Measurements from ENCODE around the gene HUNK.
"Not testable (repeated sequence)": the region's sequence is repeated elsewhere in the genome, so short reads cannot be mapped to it uniquely, and the experiment has no call there.

HUNK gene

DNA sequence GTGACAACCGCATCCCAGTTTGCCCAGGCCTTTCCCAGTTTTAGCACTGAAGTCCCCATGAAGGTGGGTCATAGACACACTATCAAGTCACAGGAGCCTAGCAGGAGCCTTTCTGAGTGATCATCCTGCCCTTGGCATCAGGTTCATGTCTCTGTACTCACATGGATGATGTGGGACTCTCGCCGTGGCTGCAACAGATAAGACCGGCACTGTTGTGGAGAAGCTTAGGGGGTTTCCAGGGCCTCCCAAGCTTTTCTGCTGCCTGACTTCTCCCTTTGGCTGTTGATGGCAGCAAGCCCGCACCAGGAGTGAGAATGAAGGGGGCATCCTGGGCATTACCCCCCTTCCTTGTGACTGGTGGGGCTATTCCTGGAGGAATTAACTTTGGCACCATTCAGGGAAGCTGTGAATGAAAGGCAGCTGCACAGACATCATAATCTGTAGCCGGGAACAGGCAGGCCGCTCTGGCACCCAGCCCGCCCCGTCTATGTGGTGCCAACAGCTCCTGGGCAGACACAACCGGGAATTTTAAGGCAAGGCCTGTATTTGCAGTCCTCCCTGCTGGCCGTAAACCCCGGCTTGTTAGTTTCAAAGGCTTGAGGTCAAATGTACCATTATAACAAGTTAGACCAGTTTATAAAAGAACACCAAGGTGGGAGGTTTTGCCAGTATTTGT lies 148.6 kb downstream of the HUNK start:
- in situ Hi-C loops (cut with MboI; ENCODE audit: low pct_unique_long_range_greater_than_20kb, low sequenced_read_pairs, unreplicated experiment): no loop called here
- TF ChIP-seq, protein P1, sequence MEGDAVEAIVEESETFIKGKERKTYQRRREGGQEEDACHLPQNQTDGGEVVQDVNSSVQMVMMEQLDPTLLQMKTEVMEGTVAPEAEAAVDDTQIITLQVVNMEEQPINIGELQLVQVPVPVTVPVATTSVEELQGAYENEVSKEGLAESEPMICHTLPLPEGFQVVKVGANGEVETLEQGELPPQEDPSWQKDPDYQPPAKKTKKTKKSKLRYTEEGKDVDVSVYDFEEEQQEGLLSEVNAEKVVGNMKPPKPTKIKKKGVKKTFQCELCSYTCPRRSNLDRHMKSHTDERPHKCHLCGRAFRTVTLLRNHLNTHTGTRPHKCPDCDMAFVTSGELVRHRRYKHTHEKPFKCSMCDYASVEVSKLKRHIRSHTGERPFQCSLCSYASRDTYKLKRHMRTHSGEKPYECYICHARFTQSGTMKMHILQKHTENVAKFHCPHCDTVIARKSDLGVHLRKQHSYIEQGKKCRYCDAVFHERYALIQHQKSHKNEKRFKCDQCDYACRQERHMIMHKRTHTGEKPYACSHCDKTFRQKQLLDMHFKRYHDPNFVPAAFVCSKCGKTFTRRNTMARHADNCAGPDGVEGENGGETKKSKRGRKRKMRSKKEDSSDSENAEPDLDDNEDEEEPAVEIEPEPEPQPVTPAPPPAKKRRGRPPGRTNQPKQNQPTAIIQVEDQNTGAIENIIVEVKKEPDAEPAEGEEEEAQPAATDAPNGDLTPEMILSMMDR (IDR thresholded peaks at IDR 0.05; ENCODE audit: extremely low read depth, insufficient read depth, missing control alignments): no peak
- DNase-seq (ENCODE audit: low spot score): no peak

- TF ChIP-seq, protein P1 (IDR thresholded peaks at IDR 0.05; ENCODE audit: extremely low read depth, insufficient read depth, missing control alignments): no peak
- in situ Hi-C loops (cut with MboI; ENCODE audit: low pct_unique_long_range_greater_than_20kb, low sequenced_read_pairs, unreplicated experiment): no loop called here
- DNase-seq (ENCODE audit: low spot score): no peak
Measured at GRCh38 chr21:32022146-32022545, 149.3 kb downstream of the HUNK start.

DNA sequence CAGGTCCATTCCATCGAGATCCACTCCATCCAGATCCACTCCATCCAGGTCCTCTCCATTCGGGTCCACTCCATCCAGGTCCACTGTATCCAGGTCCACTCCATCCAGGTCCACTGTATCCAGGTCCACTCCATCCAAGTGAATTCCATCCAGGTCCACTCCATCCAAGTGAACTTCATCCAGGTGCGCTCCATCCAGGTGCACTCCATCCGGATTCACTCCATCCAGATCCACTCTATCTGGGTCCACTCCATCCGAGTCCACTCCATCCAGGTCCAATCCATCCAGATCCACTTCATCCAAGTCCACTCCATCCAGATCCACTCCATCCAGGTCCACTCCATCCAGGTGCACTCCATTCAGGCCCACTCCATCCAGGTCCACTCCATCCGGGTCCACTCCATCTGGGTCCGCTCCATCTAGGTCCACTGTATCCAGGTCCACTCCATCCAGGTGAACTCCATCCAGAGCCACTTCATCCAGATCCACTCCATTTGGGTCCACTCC lies 157.4 kb downstream of the HUNK start:
- in situ Hi-C loops (cut with MboI; ENCODE audit: low pct_unique_long_range_greater_than_20kb, low sequenced_read_pairs, unreplicated experiment): no loop called here
- DNase-seq (ENCODE audit: low spot score): no peak
- TF ChIP-seq, protein P1 (IDR thresholded peaks at IDR 0.05; ENCODE audit: extremely low read depth, insufficient read depth, missing control alignments): no peak

DNA sequence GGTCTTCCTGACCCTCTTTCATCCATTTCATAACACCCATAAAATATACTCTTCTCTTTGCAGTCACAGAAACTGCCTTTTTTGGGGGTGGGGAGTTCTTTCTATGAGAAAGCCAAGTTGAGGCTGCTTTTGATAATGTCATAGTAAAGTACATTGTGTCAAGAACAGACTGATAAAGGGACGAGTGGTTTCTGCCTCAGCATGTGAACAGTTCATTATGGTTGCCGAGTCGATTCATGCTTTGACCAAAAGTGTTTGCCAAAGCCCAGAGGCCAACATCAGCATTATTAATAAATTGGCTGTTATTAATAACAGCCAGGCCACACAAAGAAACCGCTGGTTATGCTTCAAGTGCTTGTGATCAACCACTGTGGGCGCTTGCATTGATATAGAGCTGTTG lies 162.0 kb downstream of the HUNK start:
- TF ChIP-seq, protein P1 (IDR thresholded peaks at IDR 0.05; ENCODE audit: extremely low read depth, insufficient read depth, missing control alignments): no peak
- in situ Hi-C loops (cut with MboI; ENCODE audit: low pct_unique_long_range_greater_than_20kb, low sequenced_read_pairs, unreplicated experiment): no loop called here
- no peak for DNase-seq (ENCODE audit: low spot score)

DNA sequence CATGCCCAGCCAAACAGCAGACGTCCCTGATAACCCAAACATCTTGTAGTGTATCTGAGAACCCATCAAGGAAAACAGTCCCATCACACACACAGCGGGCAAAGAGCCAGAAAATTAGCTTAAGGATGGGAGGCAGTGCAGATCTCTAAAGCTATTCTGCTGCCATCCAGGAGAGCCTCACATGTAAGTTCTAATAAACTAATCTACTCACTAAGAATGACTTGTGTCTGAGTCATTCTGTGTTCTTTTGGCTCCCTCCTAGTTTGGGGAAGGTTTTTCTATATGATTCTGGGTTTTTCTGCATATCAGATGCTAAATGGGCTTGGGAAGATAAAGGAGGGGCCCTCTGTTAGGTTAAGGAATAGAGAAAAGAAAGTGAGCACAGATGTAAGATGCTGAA lies 162.8 kb downstream of the HUNK start:
- in situ Hi-C loops (cut with MboI; ENCODE audit: low pct_unique_long_range_greater_than_20kb, low sequenced_read_pairs, unreplicated experiment): no loop called here
- no peak for DNase-seq (ENCODE audit: low spot score)
- TF ChIP-seq, protein P1 (IDR thresholded peaks at IDR 0.05; ENCODE audit: extremely low read depth, insufficient read depth, missing control alignments): no peak

DNA sequence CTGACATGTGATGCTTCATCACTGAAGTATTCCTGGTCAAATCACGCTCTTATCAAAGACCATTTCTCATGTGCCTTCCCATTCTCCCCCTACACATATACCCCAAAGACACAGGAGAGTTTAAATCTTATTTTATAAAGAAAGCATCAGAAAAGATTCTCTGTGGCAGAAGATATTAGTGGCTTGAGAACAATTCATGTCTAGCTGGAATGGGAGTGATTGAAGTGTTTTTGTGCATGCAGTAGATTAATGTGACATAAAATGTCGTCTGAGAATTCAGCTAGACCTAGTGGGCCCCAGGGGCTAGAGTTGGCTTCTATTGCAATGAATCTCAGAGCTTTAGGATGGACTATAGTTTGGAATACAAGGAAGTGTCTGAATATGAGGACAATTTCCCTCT lies 163.9 kb downstream of the HUNK start:
- TF ChIP-seq, protein P1 (IDR thresholded peaks at IDR 0.05; ENCODE audit: extremely low read depth, insufficient read depth, missing control alignments): no peak

GRCh38 chr21:32038751-32039150 lies 165.9 kb downstream of the HUNK start:
- in situ Hi-C loops (cut with MboI; ENCODE audit: low pct_unique_long_range_greater_than_20kb, low sequenced_read_pairs, unreplicated experiment); DNase-seq (ENCODE audit: low spot score): not testable (repeated sequence)

More for the DNA sequence above, 163.9 kb downstream of the HUNK start:
- in situ Hi-C loops (cut with MboI; ENCODE audit: low pct_unique_long_range_greater_than_20kb, low sequenced_read_pairs, unreplicated experiment): no loop called here
- no peak for DNase-seq (ENCODE audit: low spot score)
